NCI-H2107 treated with DMSO at 0.1 percent for 48 hours (cell line): Measurements from ENCODE around the gene RNF19B.

Experiments used
- DNase-seq: peaks from one replicate; lab custom pipeline; 2025; ENCODE audit not compliant: unreplicated experiment; lab: John Stamatoyannopoulos, UW

RNF19B gene

DNA sequence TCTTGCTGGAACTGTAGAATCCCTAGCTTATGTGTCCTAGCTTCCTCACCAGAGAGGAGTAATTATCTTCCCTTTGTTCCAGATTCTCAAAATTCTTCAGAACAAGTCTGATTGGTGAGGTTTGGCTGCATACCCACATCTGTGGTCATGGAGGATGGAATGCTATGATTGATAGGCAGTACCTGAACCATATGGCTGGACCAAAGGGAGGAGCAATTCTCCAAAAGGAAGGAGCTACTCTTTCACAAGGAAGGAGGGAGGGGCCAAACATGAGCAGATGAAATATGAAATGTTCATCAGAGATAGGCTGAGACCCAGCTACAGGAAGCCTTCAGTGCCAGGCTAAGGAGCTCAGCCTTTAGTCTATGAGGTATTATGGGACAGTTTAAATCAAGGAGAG is 5.0 kb upstream of the RNF19B start:
- DNase-seq = no peak

DNA sequence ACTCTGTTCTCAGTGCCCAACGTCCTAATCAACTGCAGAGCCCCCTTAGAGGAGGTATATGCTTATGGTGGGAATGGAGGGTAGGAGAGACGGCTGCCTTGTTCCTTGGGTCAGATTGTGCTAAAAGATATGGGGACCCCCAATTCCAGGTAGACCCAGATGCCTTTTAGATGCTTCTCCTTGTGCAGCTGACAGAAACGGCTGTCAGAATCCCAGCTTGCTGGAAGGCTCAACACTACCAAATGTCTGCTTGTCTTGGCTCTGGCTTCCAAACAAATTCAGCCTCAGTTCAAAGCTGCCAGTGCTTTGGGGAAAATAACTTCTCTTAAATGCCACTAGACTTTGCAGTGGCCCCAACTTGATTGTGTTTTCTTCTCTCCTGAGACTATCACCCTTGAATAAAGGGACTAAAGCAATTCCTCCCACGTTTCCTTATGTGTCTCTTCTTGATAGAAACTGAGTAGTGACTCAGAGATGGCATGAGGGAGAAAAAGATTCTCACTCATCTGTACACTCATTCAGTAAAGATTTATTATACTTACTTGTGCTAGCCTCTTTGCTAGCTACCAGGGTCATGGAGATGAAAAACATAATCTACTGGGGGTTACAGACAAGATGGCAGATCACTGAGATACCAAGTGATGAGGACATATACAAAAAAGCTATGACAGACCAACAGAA is 3.4 kb upstream of the RNF19B start:
- no peak for DNase-seq

DNA sequence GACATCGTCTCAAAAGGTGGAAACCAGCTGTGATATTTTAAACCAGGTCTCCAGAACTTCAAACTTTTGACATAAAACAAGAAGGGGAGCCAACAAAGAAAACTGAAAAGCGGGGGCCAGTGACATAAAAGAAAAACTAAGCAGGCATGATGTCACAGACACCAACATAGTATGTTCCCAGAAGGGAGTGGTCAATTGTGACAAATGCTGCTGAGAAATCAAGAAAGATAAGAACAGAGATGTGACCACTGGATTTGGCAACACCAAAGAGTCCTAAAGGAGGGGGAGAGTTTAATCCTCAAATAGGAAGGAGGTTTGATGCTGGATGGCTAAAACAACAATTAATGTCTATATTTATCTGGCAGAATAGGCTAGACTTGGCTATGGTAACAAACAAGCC is 2.3 kb upstream of the RNF19B start:
- DNase-seq = no peak

DNA sequence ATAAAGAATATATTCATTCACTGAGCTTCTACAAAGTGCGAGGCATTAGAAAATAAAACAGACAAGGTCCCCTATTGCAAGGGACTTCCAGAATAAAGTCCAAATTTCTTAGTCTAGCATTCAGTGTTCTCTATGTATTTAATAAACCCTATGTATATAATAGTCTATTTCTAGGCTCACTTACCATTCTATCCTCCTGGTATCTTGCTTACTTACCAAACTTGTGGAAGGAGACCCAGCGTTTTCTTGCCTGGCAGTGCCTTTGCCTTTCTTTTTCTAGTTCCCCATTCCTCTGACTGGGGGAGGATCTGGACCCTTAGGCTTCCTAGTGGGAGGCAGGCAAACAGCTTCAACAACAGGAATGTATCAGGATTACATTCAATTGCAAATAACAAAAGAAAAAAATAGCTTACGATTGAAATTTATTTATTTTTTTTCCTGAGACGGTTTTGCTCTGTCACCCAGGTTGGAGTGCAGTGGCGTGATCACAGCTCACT is 690 bp upstream of the RNF19B start:
- no peak for DNase-seq

DNA sequence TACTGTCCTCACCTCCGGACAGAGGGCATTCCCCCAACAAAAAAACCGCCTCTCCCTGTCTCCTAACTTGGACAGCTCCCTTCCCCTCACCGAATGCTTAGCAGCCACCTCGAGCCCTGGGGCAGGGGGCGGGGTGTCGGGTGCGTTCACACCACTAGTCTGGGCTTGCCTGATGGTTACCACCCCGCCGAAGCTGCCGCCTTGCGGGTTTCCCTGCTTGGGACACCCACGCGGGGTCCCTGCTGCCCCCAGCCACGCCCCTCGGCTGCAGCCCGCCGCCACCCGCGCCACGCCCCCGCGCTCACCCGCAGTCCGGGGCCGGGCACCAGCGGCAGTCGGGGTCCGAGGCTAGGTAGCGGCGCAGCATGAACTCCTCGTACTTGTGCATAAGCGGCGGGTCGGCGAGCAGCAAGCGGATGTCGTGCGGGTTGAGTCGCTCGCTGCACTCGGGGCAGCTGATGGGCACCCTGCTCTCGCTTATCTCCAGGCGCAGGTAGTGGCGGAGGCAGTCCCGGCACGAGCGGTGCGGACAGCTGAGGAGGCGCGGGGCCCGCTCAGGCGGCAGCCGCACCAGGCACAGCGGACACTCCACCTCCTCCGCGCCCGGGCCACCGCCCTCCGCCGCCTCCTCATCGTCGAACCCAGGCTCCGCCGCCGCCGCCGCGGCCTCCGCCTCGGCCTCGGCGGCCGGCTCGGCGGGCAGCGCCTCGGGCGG is 706 bp downstream of the RNF19B start:
- DNase-seq = no peak

DNA sequence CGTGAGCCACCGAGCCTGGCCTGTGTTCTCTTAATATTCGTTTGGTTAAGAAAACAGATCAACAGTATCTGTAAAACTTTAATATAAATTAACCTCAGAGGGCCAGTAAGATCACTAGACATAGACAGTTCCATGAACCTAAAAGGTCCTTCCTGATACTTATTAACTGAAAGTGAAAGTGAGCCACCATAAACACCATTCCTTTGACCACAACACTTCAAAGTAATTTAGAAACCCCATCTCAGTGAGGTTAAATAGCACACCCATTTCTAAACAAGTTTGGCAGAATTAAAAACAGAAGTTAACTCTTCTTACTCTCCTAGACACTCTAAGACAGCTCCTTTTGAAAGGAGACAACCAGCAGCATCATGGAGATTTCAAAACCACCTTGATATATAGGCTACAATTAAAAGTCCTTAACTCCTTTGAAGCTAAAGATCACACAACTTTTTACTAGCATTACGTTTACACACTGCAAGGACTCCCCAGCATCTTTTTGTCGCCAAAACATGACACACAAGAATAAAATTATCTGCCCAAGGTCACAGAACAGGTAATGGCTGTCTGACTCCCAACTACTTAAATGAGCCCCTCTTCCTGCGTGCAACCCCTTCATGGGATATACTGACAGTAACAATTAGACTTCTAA is 2.2 kb downstream of the RNF19B start:
- peak; percentile 15 for DNase-seq

DNA sequence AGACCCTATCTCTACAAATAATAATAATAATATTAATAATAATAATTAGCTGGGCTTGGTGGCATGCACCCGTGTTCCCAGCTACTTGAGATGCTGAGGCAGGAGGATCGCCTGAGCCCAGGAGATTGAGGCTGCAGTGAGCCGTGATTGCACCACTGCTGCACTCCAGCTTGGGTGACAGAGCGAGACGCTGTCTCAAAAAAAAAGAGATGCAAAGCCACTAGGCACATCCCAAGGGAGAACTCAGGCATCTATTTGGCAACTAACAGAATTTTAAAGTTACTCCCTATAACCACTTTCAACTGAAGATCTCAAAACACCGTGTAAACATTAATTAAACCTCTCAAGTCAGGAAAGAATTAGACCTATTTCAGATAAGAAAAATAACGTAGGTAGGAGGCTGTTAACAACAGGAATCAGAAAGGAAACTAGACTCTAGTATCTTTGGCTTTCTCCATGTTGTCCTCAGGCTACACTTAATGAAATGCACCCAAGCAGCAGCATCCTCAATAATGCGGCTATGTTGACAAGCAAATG is 3.7 kb downstream of the RNF19B start:
- peak; percentile 78 for DNase-seq

DNA sequence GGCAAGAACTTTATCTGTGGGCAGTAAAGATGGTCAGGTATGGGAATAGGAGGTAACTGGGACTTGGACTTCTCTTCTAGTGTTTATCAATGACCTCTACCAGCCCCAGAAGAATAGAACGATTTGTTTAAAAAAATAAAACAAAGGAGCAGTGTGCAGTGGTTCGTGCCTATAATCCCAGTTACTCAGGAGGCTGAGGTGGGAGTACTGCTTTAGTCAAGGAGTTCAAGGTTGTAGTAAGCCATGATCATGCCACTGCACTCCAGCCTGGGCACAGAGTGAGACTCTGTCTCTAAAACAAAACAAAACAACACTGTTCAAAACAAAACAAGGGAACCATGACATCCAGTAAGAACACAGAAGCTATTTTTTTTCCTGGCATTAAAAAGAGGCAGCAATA is 4.3 kb downstream of the RNF19B start:
- DNase-seq = no peak

DNA sequence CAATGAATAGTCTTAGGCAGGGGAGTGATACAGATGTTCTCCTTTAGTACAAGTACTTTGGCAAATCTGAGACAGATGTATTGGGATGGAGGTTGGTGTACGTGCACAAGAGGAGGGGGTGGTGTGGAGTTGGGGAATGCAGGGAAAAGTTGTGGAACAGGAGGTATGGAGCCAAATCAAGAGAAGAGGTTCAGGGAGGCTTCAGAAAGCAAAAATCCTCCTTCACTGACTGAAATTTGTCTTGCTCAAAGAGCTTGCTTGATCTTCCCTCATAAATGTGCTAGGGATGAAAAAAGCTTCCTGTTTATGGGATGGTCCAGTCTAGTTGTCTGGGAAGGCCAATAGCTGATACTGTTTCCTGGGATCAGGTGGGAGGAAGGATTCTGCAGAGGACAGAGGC is 5.8 kb downstream of the RNF19B start:
- no peak for DNase-seq

DNA sequence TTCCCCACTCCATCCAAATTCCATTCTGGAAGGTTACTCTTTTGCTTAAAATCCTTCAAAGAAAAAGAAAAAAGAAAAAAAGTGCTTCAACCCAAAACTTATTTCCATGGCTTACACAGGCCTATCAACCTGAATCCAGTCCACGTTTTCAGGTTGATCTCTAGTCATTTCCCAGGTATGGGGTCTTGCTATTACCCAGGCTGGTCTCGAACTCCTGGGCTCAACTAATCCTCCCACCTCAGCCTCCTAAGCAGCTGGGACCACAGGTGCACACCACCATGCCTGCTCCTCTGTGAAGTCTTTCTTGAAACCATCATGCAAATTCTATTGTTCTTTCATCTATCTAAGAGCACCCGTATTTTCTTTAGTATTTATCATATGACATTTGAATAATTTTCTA is 7.6 kb downstream of the RNF19B start:
- no peak for DNase-seq

DNA sequence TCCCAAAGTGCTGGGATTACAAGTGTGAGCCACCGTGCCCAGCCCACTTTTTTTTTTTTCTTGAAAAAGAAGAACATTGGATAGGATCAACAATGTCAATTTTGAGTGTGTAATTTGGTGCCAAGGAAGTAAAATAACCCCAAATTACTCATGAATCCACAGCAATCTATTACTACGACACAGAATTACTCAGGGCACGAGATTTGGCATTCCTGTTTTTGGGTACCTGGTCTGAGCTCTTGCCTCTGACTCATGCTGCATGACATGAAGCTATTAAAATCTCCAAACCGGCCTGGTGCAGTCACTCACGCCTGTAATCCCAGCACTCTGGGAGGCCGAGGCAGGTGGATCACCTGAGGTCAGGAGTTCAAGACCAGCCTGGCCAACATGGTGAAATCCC is 10.4 kb downstream of the RNF19B start:
- no peak for DNase-seq

DNA sequence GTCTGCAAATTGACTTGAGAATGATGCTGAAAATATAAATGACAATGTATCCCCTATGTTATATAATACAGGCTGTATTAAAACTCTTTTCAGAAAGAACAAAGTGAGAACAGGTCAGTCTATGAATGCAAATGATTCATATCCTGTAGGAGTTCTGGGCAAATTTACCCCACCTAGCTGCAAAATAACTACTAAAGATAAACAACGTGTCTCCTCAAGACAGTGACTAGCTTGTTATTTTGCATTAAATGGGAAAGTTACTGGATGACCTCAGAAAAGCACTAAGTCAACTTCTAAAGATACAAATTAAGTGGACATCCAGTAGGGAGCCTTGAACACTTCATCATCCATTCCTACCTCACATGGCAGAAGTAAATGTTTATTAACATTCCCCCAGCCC is 11.1 kb downstream of the RNF19B start:
- DNase-seq = no peak

DNA sequence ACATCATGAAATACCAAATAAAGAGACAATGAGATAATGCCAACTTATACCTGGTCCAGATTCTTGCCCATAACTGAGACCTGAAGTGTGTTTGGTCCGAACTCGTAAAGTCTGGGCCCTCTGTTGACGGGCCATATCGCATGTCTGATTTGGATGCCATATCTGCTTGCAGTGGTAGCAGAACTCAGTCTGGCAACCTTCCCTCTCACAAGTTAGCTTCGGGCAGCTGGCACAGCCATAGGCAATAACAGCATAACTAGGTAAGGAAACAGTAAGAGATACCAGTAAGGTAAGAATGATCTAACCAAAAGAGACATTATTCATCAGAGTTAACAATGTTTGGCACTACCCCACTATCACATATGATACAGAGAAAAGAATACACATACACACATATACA is 15.1 kb downstream of the RNF19B start:
- no peak for DNase-seq

DNA sequence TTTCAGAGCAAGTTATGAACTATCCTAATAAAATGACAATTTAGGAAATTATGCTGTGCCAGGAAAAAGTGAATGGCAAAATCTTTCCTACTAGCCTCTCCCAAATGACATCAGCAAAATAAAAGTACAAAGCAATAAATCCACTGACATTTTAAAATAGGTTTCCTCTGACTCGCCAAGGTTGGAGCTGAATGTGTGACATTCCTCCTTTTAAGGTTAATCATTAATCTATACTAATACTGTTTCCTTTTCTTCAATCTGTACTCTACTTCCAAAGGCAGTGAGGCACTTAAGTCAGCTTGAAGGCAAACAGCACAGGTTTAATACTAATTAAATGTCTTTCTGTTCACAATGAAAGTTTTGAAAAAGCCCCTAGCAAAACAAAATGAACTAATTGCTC is 15.7 kb downstream of the RNF19B start:
- DNase-seq = no peak

DNA sequence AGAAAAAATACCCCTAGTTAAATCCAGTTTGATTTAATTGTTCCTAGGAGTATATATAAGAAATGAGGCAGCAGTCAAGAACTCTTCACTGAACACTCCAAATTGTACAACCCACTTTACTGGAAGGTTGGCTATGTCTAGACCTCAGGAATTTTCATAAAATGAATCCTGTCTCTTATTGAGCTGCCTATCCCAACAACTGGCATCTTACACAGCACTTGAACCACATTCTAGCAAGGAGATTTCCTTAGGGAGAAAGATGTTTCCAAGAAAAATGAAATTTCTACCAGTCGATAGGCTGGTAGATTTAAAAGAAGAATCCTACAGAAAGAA is 16.3 kb downstream of the RNF19B start:
- no peak for DNase-seq

DNA sequence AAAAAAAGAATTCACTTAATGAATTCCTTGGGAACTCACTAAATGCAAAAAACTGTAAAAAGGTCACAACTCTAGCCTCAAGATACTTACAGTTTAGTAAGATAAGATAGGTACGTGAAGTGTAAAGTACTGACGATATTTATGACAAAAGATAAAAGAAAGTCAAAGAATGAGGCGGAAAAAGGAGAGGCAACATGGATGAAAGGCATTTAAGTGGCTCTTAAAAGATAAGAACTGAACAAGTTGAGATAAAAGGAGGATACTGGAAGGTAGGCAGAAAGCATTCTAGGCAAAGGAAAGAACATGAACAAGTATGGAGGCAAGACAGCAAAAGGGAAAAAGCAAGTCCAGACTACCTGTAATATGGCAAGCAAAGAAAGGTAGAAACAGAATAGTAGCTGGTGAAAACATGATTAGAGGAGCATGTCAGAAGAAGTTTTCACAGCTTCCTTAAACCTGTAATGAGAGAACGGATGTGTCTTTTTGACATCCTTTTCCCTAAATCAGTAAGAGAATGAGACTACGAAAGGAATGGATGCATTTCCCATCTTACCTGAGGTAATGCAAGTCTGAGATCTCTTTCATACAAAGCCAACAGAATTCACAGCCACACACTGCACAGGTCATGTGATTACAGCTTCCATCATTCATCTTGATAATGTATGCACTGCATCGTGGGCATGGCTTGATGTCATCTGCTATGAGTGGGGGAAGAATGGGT is 16.8 kb downstream of the RNF19B start:
- no peak for DNase-seq

DNA sequence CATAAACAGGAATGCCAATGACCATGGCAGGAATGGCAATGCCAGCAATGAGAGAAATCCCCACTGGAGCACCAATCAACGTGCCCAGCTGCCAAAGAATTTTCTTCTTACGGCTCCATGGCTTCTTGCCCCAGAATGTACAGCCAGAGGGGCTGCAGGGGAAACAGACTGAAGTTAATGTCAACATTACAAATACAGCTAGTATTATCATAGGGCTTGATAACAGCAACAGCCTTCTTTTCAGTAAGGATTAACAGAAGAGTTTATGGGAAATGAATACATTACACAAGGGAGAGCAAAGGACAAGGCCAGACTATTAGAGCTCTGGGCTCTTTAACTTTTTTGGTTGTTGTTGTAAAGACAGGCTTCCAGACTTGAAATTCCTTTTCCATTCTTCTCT is 18.2 kb downstream of the RNF19B start:
- DNase-seq = no peak

DNA sequence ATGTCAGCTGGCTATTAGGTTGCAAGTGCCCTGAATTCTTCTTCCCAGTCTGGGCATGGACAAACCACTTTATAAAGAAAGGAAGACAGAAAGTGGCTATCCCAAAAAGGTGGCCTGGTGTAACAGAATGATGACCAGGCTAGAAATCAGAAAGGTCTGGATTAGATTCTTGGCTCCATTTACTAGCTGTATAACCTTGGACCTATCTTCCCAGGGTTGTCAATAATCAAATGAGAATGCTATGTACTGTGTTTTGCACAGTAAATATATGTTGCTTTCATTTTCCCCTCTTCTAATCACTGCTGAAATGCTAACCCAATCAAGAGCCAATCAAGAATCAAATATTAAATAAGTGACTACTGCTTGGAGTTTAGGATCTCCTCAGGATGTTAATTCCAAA is 20.4 kb downstream of the RNF19B start:
- DNase-seq = no peak

DNA sequence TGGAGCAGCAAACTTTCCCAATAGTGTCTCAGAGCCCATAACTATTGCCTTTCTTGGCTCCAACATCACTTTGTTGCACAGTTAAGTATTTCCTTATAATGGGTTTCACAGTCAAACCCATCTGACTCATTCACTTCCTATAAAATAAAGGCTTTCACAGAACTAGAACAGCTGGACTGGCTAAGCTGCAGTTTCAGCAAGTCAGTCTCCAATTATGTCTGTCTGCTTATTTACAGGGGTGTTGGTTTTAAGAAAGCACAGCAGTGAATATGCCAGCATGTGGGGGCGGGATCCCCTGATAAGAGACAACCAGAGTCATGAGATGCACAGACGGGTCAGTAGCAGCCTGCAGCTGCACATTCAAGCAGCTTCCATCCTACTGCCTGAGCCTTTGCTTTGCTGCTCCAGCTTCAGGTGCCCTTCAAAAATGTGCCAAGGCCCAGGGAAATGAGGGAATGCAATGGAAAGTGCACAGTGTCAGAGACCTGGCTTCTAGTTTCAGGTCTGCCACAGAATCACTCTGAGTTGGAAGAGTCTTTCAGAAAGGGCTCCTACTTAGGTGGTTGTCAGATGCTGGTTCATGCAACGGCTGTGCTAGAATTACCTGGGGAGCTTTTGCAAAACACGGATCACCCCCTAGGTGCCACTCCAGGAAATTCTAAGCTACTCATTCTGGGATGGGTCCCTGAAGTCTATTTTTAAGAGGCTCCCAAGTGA is 24.8 kb downstream of the RNF19B start:
- DNase-seq = no peak

DNA sequence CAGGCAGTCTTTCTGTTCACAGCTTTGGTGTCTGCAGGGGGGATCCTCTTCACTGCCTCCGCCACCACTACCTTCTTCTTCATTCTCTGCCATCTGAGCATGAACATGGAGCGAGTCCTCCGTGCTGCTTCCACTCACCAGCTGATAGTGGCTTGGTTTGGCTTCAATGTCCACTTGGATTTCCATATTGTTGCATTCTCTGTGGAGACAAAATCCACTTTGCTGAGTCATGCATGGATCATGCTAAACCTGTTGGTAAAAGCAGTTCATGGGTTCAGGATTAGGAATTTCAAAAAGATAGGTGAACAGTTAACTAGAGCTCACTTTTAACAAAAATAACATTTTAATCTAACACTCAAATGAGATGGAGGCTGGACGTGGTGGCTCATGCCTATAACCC is 27.5 kb downstream of the RNF19B start:
- DNase-seq = no peak

DNA sequence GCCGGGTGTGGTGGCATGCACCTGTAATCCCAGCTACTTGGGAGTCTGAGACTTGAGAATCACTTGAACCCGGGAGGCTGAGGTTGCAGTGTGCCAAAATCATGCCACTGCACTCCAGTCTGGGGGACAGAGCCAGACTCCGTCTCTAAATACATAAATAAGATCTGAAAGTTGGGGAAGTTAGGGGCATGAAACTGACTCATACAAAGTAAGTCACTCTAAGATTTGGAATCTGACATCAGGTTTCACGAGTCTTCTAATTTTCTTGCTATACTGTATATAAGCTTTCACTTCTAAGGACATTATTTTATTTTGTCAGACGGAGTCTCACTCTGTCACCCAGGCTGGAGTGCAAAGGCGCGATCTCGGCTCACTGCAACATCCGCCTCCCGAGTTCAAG is 30.1 kb downstream of the RNF19B start:
- DNase-seq = no peak
